Activated CD4-positive, alpha-beta T cell treated with anti-CD3 and anti-CD28 coated beads, Interleukin-2, Interleukin-4, amounts not matched to agents 100 ng/mL and 50 ng/mL, durations not matched to agents 16 hours and 8 hours (primary cell): Measurements from ENCODE around the gene SEPTIN7.

ENCODE experiments used
- DNase-seq: peaks from one replicate; pipeline ENCODE4 v3.0.0-alpha.2; 2020; ENCODE audit warnings: low spot score

SEPTIN7 gene

GRCh38 chr7:35787925-35788324, 12.9 kb upstream of the SEPTIN7 start:
- DNase-seq, result no peak

DNA sequence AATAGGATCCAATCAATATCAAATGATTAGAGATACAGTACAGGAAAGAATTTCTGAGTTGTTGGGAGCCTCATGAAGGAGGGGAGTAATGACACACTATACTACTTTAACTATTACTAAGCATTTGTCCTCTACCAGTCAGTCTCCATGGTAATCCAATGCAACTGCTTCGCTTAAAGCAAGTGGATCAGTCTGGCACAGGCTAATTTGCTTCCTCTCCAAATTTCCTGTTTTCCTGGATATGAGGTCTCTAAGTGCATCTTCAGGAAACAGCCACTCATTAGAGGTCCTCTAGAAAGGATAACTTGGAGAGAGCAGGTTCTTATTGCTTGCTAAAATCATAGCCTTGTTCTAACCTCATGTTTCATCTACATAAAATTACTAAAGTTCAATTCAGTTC, 8.4 kb upstream of the SEPTIN7 start:
- DNase-seq, result no peak

GRCh38 chr7:35792873-35793489, 7.9 kb upstream of the SEPTIN7 start:
- DNase-seq, result no peak

DNA sequence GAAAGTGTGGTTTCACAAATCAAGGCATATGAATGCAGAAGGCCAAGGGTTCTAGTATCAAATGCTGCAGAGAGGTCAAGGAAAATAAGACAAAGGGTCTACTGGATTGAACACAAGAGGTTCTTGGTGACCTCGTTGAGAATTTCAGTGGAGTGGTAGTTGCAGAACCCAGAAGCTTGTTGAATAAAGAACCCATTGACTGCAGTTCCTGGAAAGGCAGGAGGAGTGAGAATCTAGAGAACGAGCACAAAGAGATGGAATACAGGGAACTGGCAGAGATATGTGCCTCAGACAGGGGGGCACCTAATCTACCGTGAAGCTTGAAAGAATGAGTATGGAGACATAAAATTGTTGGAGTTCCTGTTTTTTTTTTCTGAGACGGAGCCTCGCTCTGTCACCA, 3.5 kb upstream of the SEPTIN7 start:
- DNase-seq, result no peak

GRCh38 chr7:35799846-35800717, 775 bp upstream of the SEPTIN7 start:
- peak; percentile 90 for DNase-seq

DNA sequence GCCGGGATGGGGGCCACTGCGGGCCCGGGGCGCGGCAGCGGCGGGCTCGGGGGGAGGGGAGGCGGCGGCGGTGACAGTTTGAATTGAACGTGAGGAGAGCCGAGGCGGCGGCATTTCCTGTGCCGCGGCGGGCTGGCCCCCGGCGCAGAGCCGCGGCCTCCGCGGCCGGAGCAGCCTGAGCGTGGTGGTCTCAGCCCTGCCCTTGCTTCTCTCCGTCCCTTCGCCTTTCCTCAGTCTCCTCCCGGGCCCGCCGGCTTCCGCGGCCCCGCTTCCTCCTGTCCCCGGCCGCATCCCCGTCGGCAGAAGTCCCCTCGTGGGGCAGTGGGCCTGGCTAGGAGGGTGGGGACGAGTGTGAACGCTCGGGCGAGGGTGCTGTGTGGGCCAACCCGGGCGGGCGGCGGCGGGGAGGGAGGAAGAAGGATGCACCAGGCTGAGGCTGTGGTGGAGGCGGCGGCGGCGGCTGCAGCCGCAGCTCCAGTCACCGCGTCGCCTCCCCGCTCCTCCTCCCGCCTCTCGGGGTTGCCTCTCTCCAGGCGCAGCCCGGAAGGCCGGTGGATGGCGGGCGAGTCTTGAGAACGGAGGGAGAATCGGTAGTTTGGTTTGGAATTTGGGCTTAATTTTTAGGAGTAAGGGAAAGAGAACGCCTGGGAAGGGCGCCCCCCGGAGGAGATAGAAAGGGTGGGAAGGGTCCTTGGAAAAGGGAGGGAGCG, 690 bp downstream of the SEPTIN7 start:
- DNase-seq, result peak; percentile 65

GRCh38 chr7:35802102-35802466, 1.2 kb downstream of the SEPTIN7 start:
- DNase-seq, result no peak

DNA sequence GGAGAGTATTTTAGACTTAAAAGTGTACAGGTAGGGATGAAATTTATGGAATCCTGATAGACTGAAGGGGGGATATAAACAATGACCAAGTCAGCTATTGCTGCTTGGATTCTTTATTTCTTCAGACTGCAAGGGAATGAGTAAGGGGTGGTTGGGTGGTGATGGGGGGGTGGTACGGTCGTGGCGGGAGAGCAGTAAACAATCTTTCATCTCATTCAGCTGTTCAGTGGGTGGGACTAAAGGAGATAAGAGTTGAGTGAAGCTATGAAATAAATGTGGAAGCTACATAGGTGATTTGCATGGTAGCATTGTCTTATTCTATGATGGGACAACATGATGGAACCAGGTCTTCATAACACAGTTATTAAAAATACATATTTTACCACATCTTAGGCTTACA, 1.8 kb downstream of the SEPTIN7 start:
- no peak for DNase-seq

- DNase-seq, result no peak
These were observed 3.5 kb downstream of the SEPTIN7 start for GRCh38 chr7:35804231-35804970.

DNA sequence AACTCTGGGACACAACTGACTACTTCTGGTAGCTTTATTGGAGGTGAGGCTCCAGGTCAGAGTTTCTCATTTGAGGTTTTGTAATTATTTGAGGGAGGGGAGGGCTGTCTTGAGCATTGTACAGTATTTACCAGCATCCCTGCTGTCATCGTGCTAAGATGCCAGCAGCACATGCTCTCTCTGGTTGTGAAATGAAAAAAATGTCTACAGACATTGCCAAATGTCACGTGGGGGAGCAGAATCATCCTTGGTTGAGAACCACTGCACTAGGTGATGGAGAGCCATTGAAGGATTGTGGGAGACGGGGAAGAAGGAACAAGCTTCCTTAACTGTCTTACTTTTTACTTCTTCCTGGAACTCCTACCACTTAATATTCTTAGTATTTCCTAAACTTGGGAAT, 5.0 kb downstream of the SEPTIN7 start:
- no peak for DNase-seq

- no peak for DNase-seq
These were observed 15.7 kb downstream of the SEPTIN7 start for GRCh38 chr7:35816514-35816913.

DNA sequence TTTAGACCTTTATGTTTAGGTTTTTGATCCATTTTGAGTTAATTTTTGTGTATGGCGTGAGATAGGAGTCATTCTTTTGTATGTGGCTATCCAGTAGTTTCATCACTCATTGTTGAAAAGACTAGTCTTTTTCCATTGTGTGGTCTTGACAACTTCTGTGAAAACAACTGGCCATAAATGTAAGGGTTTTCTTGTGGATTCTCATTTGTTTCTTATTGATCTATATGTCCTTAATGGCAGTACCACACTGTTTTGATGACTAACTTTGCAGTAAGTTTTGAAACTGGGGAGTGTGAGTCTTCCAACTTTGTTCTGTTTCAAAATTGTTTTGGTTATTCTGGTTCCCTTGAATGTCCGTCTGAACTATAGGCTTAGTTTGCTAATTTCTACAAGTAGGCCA, 16.3 kb downstream of the SEPTIN7 start:
- DNase-seq, result no peak

- no peak for DNase-seq
These were observed 17.1 kb downstream of the SEPTIN7 start for GRCh38 chr7:35817930-35818329.

DNA sequence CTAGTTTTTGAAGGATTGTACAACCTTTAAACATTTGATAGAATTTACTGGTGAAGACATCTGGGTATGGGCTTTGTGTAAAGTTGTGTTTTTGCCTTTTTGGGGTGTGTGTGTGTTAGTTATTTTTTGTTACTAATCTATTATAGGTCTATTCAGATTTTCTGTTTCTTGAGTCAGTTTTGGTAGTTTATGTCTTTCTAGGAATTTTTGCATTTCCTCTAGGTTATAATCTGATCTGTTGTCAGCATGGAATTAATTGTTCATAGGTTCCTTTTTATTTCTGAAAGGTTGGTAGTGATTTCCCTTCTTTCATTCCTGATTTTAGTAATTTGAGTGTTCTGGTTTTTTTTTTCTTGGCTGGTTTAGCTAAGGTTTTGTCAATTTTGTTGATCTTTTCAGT, 17.7 kb downstream of the SEPTIN7 start:
- peak; percentile 26 for DNase-seq

DNA sequence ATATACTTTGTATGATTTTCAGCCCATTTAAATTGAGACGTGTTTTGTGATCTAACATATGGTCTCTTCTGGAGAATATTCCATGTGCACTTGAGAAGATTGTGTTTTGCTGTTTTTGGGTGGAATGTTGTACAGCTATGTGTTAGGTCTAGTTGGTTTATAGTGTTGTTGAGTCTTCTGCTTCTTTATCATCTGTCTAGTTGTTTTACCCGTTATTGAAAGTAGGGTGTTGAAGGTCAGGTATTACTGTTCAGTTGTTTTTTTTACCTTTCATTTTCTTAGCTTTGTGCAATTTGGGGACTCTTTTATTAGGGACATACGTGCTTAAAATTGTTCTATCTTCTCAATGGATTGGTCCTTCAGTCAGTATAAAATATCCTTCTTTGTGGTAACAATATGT, 18.5 kb downstream of the SEPTIN7 start:
- DNase-seq, result no peak

DNA sequence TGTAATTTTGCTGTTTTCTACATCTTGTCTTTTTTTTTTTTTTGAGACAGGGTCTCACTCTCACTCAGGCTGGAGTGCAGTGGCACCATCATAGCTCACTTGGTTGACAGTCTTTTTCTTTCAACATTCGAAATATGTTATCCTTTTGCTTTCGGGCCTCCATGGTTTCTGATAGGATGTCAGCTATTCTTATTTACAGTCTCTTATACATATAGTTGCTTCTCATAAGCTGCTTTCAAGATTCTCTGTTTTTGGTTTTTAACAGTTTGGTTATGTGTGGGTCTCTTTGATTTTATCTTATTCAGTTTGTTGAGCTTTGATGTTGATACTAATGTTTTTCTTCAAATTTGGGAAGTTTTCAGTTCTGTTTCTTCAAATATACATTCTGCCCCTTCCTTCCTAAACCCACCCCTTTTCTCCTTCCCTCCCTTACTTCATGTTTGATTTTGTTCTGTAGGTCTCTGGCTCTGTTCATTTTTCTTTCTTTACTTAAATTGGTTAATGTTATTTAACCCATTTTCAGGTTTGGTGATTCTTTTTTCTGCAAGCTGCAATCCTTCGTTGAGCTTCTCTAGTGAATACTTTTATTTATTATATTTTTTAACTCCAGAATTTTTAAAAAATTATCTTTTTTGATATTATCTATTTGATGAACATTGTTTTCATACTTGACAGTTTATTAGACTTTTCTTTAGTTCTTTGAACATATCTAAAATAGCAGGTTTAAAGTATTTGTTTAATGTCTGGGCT, 19.3 kb downstream of the SEPTIN7 start:
- DNase-seq, result peak; percentile 26

GRCh38 chr7:35820858-35821257, 20.0 kb downstream of the SEPTIN7 start:
- DNase-seq, result no peak

DNA sequence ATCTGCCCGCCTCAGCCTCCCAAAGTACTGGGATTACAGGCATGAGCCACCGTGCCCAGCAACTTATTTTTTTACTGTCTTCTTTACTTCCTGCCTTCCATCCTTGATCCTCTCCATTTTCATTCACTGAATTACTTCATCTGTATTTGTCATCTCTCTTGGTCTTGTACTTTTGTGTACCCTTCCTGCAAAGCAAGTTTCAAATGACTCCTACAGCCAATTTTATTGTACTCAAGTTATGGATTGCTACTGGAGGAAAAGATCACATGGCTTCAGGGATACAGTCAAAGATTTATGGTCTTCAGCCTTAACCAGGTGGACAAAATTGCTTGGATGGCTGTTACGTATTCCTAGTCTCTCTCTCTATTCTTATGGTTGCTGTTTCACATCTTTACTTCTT, 22.6 kb downstream of the SEPTIN7 start:
- no peak for DNase-seq

DNA sequence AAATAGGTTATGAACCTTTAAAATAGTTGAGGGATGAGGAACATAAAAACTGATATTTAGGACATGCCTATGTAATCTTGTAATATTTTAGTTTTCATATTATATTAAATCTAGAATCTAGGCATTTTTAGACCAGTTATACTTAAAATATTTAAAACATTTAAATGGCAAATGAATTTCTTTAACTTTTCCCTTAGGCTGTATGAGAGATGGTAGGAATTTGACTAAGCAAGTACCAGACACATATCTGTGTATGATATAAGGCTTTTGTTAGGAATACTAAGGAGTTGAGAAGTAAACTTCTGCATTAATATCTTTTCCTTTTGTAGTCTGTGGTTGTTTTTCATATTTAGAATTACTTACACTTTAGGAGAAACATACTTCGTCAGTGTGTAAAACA, 25.1 kb downstream of the SEPTIN7 start:
- DNase-seq, result no peak

DNA sequence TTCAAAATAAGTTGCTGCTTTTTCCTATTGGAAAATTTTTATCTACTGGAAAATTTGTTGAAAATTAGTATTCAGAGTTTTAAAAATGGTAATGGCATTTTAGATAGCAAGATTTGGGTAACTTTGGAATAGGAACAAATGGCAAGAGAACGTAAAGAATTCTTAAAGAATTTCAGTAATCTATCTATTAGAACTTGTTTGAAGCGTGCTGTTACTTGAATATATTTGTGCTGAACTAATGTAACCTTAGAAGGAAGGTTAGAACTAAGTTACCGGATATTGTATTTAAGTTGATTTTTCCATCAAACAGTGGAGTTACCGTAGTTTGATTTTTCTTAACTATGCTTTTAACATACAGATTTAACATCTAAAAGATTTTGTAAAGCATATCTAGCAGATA, 25.9 kb downstream of the SEPTIN7 start:
- DNase-seq, result no peak

DNA sequence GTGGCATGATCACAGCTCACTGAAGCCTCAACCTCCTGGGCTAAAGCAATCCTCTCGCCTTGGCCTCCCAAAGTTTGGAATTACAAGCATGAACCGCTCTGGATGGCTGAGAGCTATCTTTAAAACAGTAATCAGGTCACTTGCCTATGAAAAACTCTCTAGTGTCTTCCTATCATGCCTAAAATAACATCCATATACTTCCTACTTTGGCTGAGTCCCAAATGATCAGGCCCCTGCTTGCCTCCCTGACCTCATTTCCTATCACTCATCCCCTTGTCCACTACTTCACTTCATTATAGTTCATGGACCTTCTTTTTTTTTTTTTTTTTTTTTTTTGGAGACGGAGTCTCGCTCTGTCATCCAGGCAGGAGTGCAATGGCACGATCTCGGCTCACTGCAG, 28.0 kb downstream of the SEPTIN7 start:
- no peak for DNase-seq

DNA sequence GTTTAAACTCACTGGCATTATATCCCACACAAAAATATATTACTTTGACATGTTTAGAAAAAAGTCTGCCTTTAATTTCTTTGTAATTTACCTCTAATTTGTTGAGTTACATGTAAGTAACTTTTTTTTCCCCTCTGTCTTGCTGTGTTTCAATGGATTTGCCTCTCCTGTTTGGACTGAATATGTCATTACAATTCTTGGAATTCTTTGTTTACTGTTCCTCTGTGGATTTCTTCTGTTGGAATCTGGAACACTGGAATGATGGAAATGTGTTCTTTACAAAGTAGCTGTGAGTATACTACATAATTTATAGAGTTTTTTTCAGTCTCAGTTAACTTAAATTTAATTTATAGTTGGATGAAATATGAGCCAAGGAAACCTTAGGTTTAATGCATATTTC, 30.4 kb downstream of the SEPTIN7 start:
- no peak for DNase-seq
